A673 (cell line): Measurements from ENCODE around the gene UBALD1. TPM values are rescaled to one million over a fixed set of nuclear protein-coding genes. Genes with fewer than 3 reads are reported as not detected.

Experiments used
- BruUV-seq: library from RNA; stranded (reverse); fragments of 400-500 nt; replicated peaks from 2 replicates; lab custom pipeline; 2021; lab: Mats Ljungman, UMichigan
- CTCF ChIA-PET: fragments of 300-600 bp; sonication (Branson Sonifier 250); formaldehyde crosslinking; loops from one replicate; lab custom pipeline; 2022; ENCODE audit warnings: antibody characterized with exemption; lab: Charles Lee
- POLR2A ChIA-PET: fragments of 300-600 bp; sonication (Branson Sonifier 250); formaldehyde crosslinking; loops from one replicate; lab custom pipeline; 2022; ENCODE audit warnings: antibody characterized with exemption; ENCODE audit not compliant: low non-redundant PET; lab: Charles Lee
- DNase-seq: peaks from one replicate; pipeline ENCODE4 v3.0.0-alpha.2; 2015; ENCODE audit warnings: low spot score
- H3K27ac ChIP-seq: fragments of 200-600 bp; sonication (generic); 2 replicates; pipeline ENCODE4 v1.5.1; 2016; ENCODE audit warnings: mixed run types, low read depth, mild to moderate bottlenecking, mixed read lengths, antibody characterized with exemption, low read length; ENCODE audit not compliant: poor library complexity, severe bottlenecking
- H3K27me3 ChIP-seq: fragments of 200-600 bp; sonication (generic); replicated peaks from 2 replicates; pipeline ENCODE4 v1.6.1; 2017; ENCODE audit warnings: mixed run types, low read depth, mild to moderate bottlenecking, mixed read lengths, antibody characterized with exemption, low read length; ENCODE audit not compliant: insufficient read depth, poor library complexity
- H3K36me3 ChIP-seq: fragments of 200-600 bp; sonication (generic); 2 replicates; pipeline ENCODE4 v1.6.1; 2016; ENCODE audit warnings: mixed run types, mild to moderate bottlenecking, mixed read lengths, antibody characterized with exemption, low read length; ENCODE audit not compliant: insufficient read depth, poor library complexity, severe bottlenecking
- H3K4me1 ChIP-seq: fragments of 200-600 bp; sonication (generic); 2 replicates; pipeline ENCODE4 v1.6.1; 2017; ENCODE audit warnings: mixed run types, mild to moderate bottlenecking, mixed read lengths, antibody characterized with exemption, low read length; ENCODE audit not compliant: insufficient read depth, poor library complexity, severe bottlenecking
- H3K4me3 ChIP-seq: fragments of 200-600 bp; sonication (generic); 2 replicates; pipeline ENCODE4 v1.5.1; 2016; ENCODE audit warnings: low read depth, mixed run types, mild to moderate bottlenecking, mixed read lengths, low read length; ENCODE audit not compliant: poor library complexity, severe bottlenecking
- H3K9me3 ChIP-seq: fragments of 200-600 bp; sonication (generic); 2 replicates; pipeline ENCODE4 v1.6.1; 2016; ENCODE audit warnings: mixed run types, low read depth, mild to moderate bottlenecking, mixed read lengths, antibody characterized with exemption, low read length; ENCODE audit not compliant: poor library complexity, severe bottlenecking
- CTCF ChIP-seq: fragments of 300-800, 200-600 bp; sonication (generic); conservative IDR thresholded peaks from 2 replicates; pipeline ENCODE4 v1.5.1; 2017; ENCODE audit warnings: low read depth, mild to moderate bottlenecking, antibody characterized with exemption, low read length, moderate library complexity, mixed read lengths
- EZH2 ChIP-seq: fragments of 200-600 bp; sonication (generic); IDR thresholded peaks from 2 replicates; pipeline ENCODE4 v1.6.1; 2017; ENCODE audit warnings: borderline replicate concordance, low read depth, mild to moderate bottlenecking, mixed read lengths, antibody characterized with exemption, low read length; ENCODE audit not compliant: poor library complexity, severe bottlenecking
- intact Hi-C: fragments of 100-400 bp; cut with micrococcal nuclease; formaldehyde crosslinking; loops from one replicate; pipeline ENCODE4 v1.10.0; 2022; ENCODE audit not compliant: unreplicated experiment
- total RNA-seq: library from RNA; stranded (reverse); gene quantifications from 2 replicates; pipeline ENCODE4 v1.2.3, GENCODE V29; 2021

The UBALD1 gene
- total RNA-seq, 1 experiment from 2014 or later = 36.5 TPM

GRCh38 chr16:4656695-4657686 lies 42.3 kb upstream of the UBALD1 start:
- no peaks in the 10 kb centered on the region for H3K9me3 ChIP-seq
- no TSS peak for BruUV-seq
- H3K27me3 ChIP-seq = no peaks in the 10 kb centered on the region
- no peak for TF ChIP-seq CTCF
- TF ChIP-seq EZH2 = no peak
- intact Hi-C loops = no loop called here
- no peak overlapping the region for H3K27ac ChIP-seq
- ChIA-PET POLR2A (no interaction called here), CTCF (no interaction called here)
- no peaks in the 10 kb centered on the region for H3K4me1 ChIP-seq
- peaks cover 2% of the 10 kb centered on the region for H3K36me3 ChIP-seq
- no peak overlapping the region for H3K4me3 ChIP-seq
- no peak for DNase-seq

- intact Hi-C loops = no loop called here
- CTCF ChIA-PET = no interaction called here
- Histone ChIP-seq H3K27ac (no peak overlapping the region), H3K27me3 (no peaks in the 10 kb centered on the region), H3K36me3 (peaks cover 4% of the 10 kb centered on the region), H3K4me3 (no peak overlapping the region), H3K4me1 (no peaks in the 10 kb centered on the region), H3K9me3 (no peaks in the 10 kb centered on the region)
- DNase-seq = no peak
- TF ChIP-seq EZH2 = no peak
- POLR2A ChIA-PET = interaction anchor here (0.5 kb wide), 1 partner anchor 26 kb away, joined by 10 read pairs; no protein-coding TSS in a partner anchor
- no TSS peak for BruUV-seq
Measured at GRCh38 chr16:4656221-4656620, 41.5 kb upstream of the UBALD1 start.

- Histone ChIP-seq H3K27me3 (no peaks in the 10 kb centered on the region), H3K9me3 (no peaks in the 10 kb centered on the region), H3K36me3 (peaks cover 7% of the 10 kb centered on the region), H3K27ac (no peak overlapping the region), H3K4me1 (no peaks in the 10 kb centered on the region), H3K4me3 (no peak overlapping the region)
- CTCF ChIA-PET = no interaction called here
- intact Hi-C loops = no loop called here
- POLR2A ChIA-PET = interaction anchor here (0.5 kb wide), 1 partner anchor 25 kb away, joined by 10 read pairs; no protein-coding TSS in a partner anchor
- DNase-seq = no peak
- no TSS peak for BruUV-seq
- TF ChIP-seq CTCF (no peak), EZH2 (no peak)
Measured at GRCh38 chr16:4655801-4656200, 41.1 kb upstream of the UBALD1 start.
